Neuronal stem cell (in vitro differentiated cells): ENCODE data around the gene ATOH8.
A peak's percentile ranks its signal among the peaks of the same experiment; 100 is the strongest.

Experiments used
- DNase-seq: peaks from one replicate; pipeline ENCODE4 v3.0.0-alpha.2; 2013; ENCODE audit warnings: low spot score
- H2AFZ ChIP-seq: one replicate; pipeline ENCODE4 v1.6.1; 2013; ENCODE audit warnings: mild to moderate bottlenecking, low read length, inconsistent platforms
- H2AK5ac ChIP-seq: 2 replicates; pipeline ENCODE4 v1.6.1; 2013; ENCODE audit warnings: low read depth, mild to moderate bottlenecking, inconsistent platforms, low read length, moderate library complexity, mixed read lengths
- H2BK120ac ChIP-seq: 2 replicates; pipeline ENCODE4 v1.6.1; 2013; ENCODE audit warnings: low read depth, mild to moderate bottlenecking, inconsistent platforms, low read length, moderate library complexity, mixed read lengths
- H2BK12ac ChIP-seq: one replicate; pipeline ENCODE4 v1.6.1; 2013; ENCODE audit warnings: low read length, inconsistent platforms
- H2BK15ac ChIP-seq: 2 replicates; pipeline ENCODE4 v1.6.1; 2013; ENCODE audit warnings: mild to moderate bottlenecking, low read length, inconsistent platforms, mixed read lengths
- H2BK5ac ChIP-seq: one replicate; pipeline ENCODE4 v1.6.1; 2013; ENCODE audit warnings: inconsistent platforms, mild to moderate bottlenecking, low read length, moderate library complexity
- H3K14ac ChIP-seq: one replicate; pipeline ENCODE4 v1.6.1; 2013; ENCODE audit warnings: low read length, inconsistent platforms
- H3K18ac ChIP-seq: 2 replicates; pipeline ENCODE4 v1.6.1; 2013; ENCODE audit warnings: low read length, inconsistent platforms
- H3K23ac ChIP-seq: 2 replicates; pipeline ENCODE4 v1.6.1; 2013; ENCODE audit warnings: low read depth, mild to moderate bottlenecking, mixed read lengths, low read length, inconsistent platforms; ENCODE audit not compliant: poor library complexity
- H3K27ac ChIP-seq: replicated peaks from 3 replicates; pipeline ENCODE4 v1.5.1; 2013; ENCODE audit warnings: low read length, inconsistent platforms
- H3K27me3 ChIP-seq, 3 experiments: 2 replicates each; pipeline ENCODE4 v1.6.1; 2013; ENCODE audit warnings: low read length in 3 of 3, mild to moderate bottlenecking in 2 of 3, inconsistent platforms in 1 of 3, low read depth in 1 of 3, mixed read lengths in 1 of 3, moderate library complexity in 1 of 3; ENCODE audit not compliant: control insufficient read depth in 3 of 3, insufficient read depth in 3 of 3
- H3K36me3 ChIP-seq, 2 donors: replicated peaks in 1 of 2; 2 replicates each; pipeline ENCODE4 v1.6.1; 2013; ENCODE audit warnings: low read length in 2 of 2; ENCODE audit not compliant: control insufficient read depth in 2 of 2, insufficient read depth in 2 of 2
- H3K4ac ChIP-seq: 2 replicates; pipeline ENCODE4 v1.6.1; 2013; ENCODE audit warnings: inconsistent platforms, mild to moderate bottlenecking, low read length, moderate library complexity
- H3K4me1 ChIP-seq, 2 donors: 1 replicate in 1 of 2; 2 replicates in 1 of 2; pipeline ENCODE4 v1.6.1; 2013; ENCODE audit warnings: low read length in 2 of 2, low read depth in 1 of 2; ENCODE audit not compliant: control insufficient read depth in 2 of 2, insufficient read depth in 1 of 2
- H3K4me2 ChIP-seq: one replicate; pipeline ENCODE4 v1.6.1; 2013; ENCODE audit warnings: mild to moderate bottlenecking, low read length, inconsistent platforms; ENCODE audit not compliant: insufficient read depth, poor library complexity, severe bottlenecking
- H3K4me3 ChIP-seq, 2 donors: 2 replicates each; pipeline ENCODE4 v1.5.1; 2013; ENCODE audit warnings: low read length in 2 of 2, mild to moderate bottlenecking in 2 of 2, inconsistent platforms in 1 of 2, moderate library complexity in 1 of 2
- H3K79me1 ChIP-seq: one replicate; pipeline ENCODE4 v1.6.1; 2013; ENCODE audit warnings: low read depth, mild to moderate bottlenecking, inconsistent platforms, low read length, moderate library complexity
- H3K9ac ChIP-seq: one replicate; pipeline ENCODE4 v1.6.1; 2013; ENCODE audit warnings: mild to moderate bottlenecking, low read depth, low read length, inconsistent platforms; ENCODE audit not compliant: poor library complexity
- H3K9me3 ChIP-seq, 2 donors: replicated peaks in 1 of 2; 2 replicates each; pipeline versions ENCODE3 to v1.6.1; 2013; ENCODE audit warnings: low read length in 2 of 2, mild to moderate bottlenecking in 2 of 2, inconsistent platforms in 1 of 2, low read depth in 1 of 2, mixed read lengths in 1 of 2, moderate library complexity in 1 of 2; ENCODE audit not compliant: control insufficient read depth in 2 of 2, insufficient read depth in 1 of 2
- H4K8ac ChIP-seq: one replicate; pipeline ENCODE4 v1.6.1; 2013; ENCODE audit warnings: low read depth, mild to moderate bottlenecking, inconsistent platforms, low read length, moderate library complexity
- H4K91ac ChIP-seq: one replicate; pipeline ENCODE4 v1.6.1; 2013; ENCODE audit warnings: low read length, low read depth, mild to moderate bottlenecking, inconsistent platforms; ENCODE audit not compliant: poor library complexity
- WGBS, 2 donors: extraction: QIAGEN DNeasy Blood & Tissue Kit; methylation state at CpG; one replicate each; pipeline ENCODE4 v1.1.7; 2013; ENCODE audit warnings: missing lambda C conversion rate in 2 of 2, mixed read lengths in 1 of 2; ENCODE audit not compliant: insufficient read length in 2 of 2, insufficient replicate concordance in 1 of 2; ENCODE audit errors: extremely low coverage in 2 of 2; 5-methylcytosine and 5-hydroxymethylcytosine counted together

Gene ATOH8

DNA sequence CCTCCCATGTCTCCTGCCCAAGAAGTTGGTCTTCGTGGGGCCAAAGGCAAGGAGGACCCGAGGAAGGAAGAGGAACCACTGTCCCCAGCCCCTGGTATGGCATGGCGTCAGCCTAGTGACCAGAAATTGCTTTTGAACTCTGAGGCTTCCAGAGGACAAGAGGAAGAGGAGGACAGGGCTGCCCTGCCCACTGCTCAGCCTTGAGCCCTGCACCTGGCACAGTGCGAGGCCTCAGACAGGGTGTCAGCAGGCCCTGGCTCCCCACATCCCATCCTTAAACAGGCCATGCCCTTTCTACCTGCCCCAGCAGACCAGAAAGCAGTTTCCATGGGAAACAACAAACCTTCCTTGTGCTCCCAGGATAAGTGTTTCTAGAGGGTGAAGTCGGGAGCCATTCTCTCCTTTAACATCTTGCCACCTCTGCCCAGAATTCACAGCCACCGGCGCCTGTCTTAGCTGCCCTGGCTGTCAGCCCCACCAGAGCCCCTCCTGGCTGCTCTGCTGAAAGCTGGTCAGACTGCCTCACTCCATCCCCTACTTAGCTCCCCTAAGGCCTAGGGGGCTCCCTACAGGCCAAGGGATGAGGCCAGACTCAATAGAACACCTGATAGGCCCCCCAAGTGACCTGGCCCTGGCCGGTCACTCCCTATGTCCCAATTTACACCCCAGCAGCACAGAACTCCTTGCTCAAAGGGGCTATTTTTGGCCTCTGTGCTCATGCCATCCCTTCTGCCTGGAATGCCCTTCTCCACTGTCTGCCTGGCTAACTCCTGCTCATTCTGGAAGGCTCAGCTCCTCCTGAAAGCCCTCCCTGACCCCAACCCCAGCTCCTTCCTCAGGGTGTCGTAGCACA lies 20.6 kb downstream of the ATOH8 start:
- peak overlapping the region; percentile 86 for H2AK5ac ChIP-seq
- no peaks in the 10 kb centered on the region for H3K79me1 ChIP-seq
- no peak overlapping the region for H4K91ac ChIP-seq
- H3K18ac ChIP-seq: no peak overlapping the region
- no peak overlapping the region for H3K23ac ChIP-seq
- H3K4me1 ChIP-seq: peaks cover 2 to 17% of the 10 kb centered on the region in 2 donors
- no peak overlapping the region for H2BK5ac ChIP-seq
- no peak overlapping the region for H2BK15ac ChIP-seq
- no CpG with 5 or more reads among the region's 9 CpGs for WGBS, 2 donors
- no peak overlapping the region for H3K27ac ChIP-seq
- H3K4me3 ChIP-seq: no peak overlapping the region
- H3K4me2 ChIP-seq: no peak overlapping the region
- no peak for DNase-seq
- H3K14ac ChIP-seq: no peak overlapping the region
- H3K4ac ChIP-seq: no peak overlapping the region
- H4K8ac ChIP-seq: no peak overlapping the region
- H3K36me3 ChIP-seq: peaks cover 0 to 72% of the 10 kb centered on the region in 2 donors
- no peak overlapping the region for H2AFZ ChIP-seq
- peaks cover 0 to 4% of the 10 kb centered on the region in 2 donors for H3K9me3 ChIP-seq
- H2BK12ac ChIP-seq: no peak overlapping the region
- no peak overlapping the region for H2BK120ac ChIP-seq
- H3K27me3 ChIP-seq: peaks cover 0 to 10% (median 0%) of the 10 kb centered on the region in 3 experiments
- H3K9ac ChIP-seq: no peak overlapping the region

DNA sequence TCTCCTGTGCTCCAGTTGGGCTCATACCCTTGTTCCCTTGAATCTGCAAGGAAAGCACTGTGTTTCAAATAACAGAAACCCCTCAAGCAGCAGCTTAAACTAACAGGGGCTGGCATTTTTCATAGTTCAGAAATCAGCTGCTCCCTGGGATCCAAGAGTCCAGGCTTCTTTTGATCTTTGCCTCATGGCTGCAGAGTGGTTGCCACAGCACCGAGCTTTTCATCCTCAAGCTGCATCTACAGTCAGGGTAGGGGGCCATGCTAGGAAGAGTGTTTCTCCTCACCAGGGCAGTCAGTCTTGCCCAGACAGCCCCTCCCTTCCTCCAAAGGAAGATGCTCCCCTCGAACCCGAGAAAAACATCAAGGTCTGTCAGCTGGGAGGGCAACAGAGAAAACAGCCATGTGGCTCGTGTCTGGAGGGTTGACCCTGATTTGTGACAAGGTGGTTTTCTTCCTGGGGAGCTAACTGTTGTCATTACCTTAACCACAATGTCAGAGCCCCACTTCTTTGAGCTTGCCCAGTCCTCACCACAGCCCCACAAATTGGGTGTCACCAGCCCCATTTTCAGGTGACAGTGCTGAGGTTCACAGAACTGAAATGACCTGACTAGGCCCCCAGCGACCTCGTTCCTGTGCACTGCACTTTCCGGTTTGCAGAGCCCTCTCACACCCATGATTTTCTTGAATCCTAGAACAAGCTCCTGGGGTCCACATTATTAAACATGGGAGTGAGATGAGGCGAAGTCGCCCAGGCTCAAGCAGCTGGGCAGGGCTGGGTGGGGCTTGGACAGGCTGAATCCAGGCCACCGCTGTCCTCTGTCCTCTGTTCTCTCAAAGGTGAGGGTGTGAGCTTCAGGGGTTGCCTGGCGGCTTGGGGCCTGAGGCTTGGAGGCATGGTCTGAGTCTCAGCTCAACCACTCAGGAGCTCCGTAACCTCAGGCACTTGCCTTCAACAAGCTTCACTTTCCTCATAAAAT lies 21.9 kb downstream of the ATOH8 start:
- H2AFZ ChIP-seq: no peak overlapping the region
- H3K14ac ChIP-seq: no peak overlapping the region
- no peak overlapping the region for H3K18ac ChIP-seq
- no CpG with 5 or more reads among the region's 12 CpGs for WGBS, 2 donors
- peaks cover 0 to 74% of the 10 kb centered on the region in 2 donors for H3K36me3 ChIP-seq
- no peaks in the 10 kb centered on the region for H3K79me1 ChIP-seq
- peak overlapping the region; percentile 66 for H2AK5ac ChIP-seq
- peaks cover 2 to 16% of the 10 kb centered on the region in 2 donors for H3K4me1 ChIP-seq
- H3K27ac ChIP-seq: no peak overlapping the region
- peaks cover 0 to 8% (median 0%) of the 10 kb centered on the region in 3 experiments for H3K27me3 ChIP-seq
- H2BK5ac ChIP-seq: no peak overlapping the region
- no peak overlapping the region for H3K9ac ChIP-seq
- H3K9me3 ChIP-seq: peaks cover 0 to 4% of the 10 kb centered on the region in 2 donors
- no peak overlapping the region for H3K4me3 ChIP-seq
- H2BK120ac ChIP-seq: no peak overlapping the region
- no peak overlapping the region for H4K91ac ChIP-seq
- H4K8ac ChIP-seq: no peak overlapping the region
- H3K4me2 ChIP-seq: no peak overlapping the region
- no peak overlapping the region for H3K23ac ChIP-seq
- no peak overlapping the region for H2BK12ac ChIP-seq
- no peak for DNase-seq
- no peak overlapping the region for H2BK15ac ChIP-seq
- no peak overlapping the region for H3K4ac ChIP-seq

DNA sequence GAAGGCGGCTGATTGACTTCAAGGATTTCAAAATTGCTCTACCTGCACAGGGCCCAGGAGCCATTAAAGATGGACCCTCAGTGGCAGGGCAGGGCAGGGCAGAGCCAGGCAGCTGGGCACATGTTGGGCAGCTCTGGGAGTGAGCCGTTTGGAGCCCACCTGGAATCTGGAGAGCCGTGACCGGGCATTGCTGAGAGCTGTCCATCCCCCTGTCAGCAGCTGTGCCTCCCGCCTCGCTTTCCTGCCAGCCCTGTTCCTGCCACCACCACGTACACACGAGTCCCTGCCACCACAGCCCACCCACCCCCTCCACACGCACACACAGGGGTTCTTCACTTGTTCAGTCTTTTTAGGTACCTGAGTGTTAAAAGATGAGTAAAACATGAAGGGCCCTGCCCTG lies 22.9 kb downstream of the ATOH8 start:
- Histone ChIP-seq H3K36me3 (peaks cover 0 to 74% of the 10 kb centered on the region in 2 donors), H3K4ac (peak overlapping the region; percentile 12)

More for the DNA sequence above, 22.9 kb downstream of the ATOH8 start:
- Histone ChIP-seq H3K9me3 (peaks cover 0 to 4% of the 10 kb centered on the region in 2 donors), H2BK12ac (peak overlapping the region; percentile 67), H4K91ac (no peak overlapping the region), H3K14ac (peak overlapping the region; percentile 96), H3K79me1 (no peaks in the 10 kb centered on the region), H2BK15ac (no peak overlapping the region), H3K4me2 (no peak overlapping the region), H3K4me3 (no peak overlapping the region), H3K27me3 (peaks cover 0 to 7% (median 0%) of the 10 kb centered on the region in 3 experiments), H2AK5ac (peak overlapping the region; percentile 66), H3K23ac (no peak overlapping the region), H3K18ac (peak overlapping the region; percentile 27), H2BK120ac (peak overlapping the region; percentile 12), H2BK5ac (no peak overlapping the region), H3K27ac (no peak overlapping the region), H4K8ac (no peak overlapping the region), H3K9ac (no peak overlapping the region), H3K4me1 (peaks cover 2 to 14% of the 10 kb centered on the region in 2 donors), H2AFZ (no peak overlapping the region)
- no peak for DNase-seq
- no CpG with 5 or more reads among the region's 9 CpGs for WGBS, 2 donors
